WERI-Rb-1 (cell line): Measurements from ENCODE around the gene SHE.

Experiments
- DNase-seq: peaks from one replicate; pipeline ENCODE4 v3.0.0-alpha.2; 2020
- H3K27ac ChIP-seq: fragments of 250-450 bp; sonication (Bioruptor Pico); 2 replicates; pipeline ENCODE4 v1.5.1; 2020; ENCODE audit warnings: mild to moderate bottlenecking, moderate library complexity
- H3K27me3 ChIP-seq: fragments of 250-450 bp; sonication (Bioruptor Pico); 2 replicates; pipeline ENCODE4 v1.5.1; 2021; ENCODE audit warnings: mild to moderate bottlenecking, low read depth, moderate library complexity; ENCODE audit not compliant: insufficient read depth, severe bottlenecking
- H3K36me3 ChIP-seq: fragments of 250-450 bp; sonication (Bioruptor Pico); 2 replicates; pipeline ENCODE4 v1.5.1; 2020; ENCODE audit warnings: mild to moderate bottlenecking, moderate library complexity
- H3K4me3 ChIP-seq: 2 replicates; pipeline ENCODE4 v1.5.1; 2011; ENCODE audit warnings: low read depth, mild to moderate bottlenecking, control low read depth, low read length
- H3K9me3 ChIP-seq: fragments of 250-450 bp; sonication (Bioruptor Pico); 2 replicates; pipeline ENCODE4 v1.5.1; 2021; ENCODE audit warnings: mild to moderate bottlenecking, moderate library complexity; ENCODE audit not compliant: severe bottlenecking
- CTCF ChIP-seq: IDR thresholded peaks from 2 replicates; pipeline ENCODE4 v1.5.1; 2011; ENCODE audit warnings: low read depth, mild to moderate bottlenecking, control low read depth, inconsistent platforms, low read length

Gene SHE

GRCh38 chr1:154476791-154477190, 25.4 kb downstream of the SHE start:
- H3K36me3 ChIP-seq: no peaks in the 10 kb centered on the region
- no peaks in the 10 kb centered on the region for H3K9me3 ChIP-seq
- no peak overlapping the region for H3K4me3 ChIP-seq
- H3K27me3 ChIP-seq: peaks cover 77% of the 10 kb centered on the region
- TF ChIP-seq CTCF: no peak
- H3K27ac ChIP-seq: no peak overlapping the region
- DNase-seq: no peak

GRCh38 chr1:154474802-154475201, 27.4 kb downstream of the SHE start:
- no peak for DNase-seq
- TF ChIP-seq CTCF: no peak

GRCh38 chr1:154471304-154471703, 30.9 kb downstream of the SHE start:
- H3K27ac ChIP-seq: no peak overlapping the region
- no peak overlapping the region for H3K4me3 ChIP-seq
- no peaks in the 10 kb centered on the region for H3K36me3 ChIP-seq
- H3K9me3 ChIP-seq: no peaks in the 10 kb centered on the region
- H3K27me3 ChIP-seq: peaks cover 100% of the 10 kb centered on the region
- no peak for TF ChIP-seq CTCF
- no peak for DNase-seq

More at GRCh38 chr1:154474802-154475201, 27.4 kb downstream of the SHE start:
- Histone ChIP-seq H3K36me3 (no peaks in the 10 kb centered on the region), H3K9me3 (no peaks in the 10 kb centered on the region), H3K4me3 (no peak overlapping the region), H3K27ac (no peak overlapping the region), H3K27me3 (peaks cover 97% of the 10 kb centered on the region)

- Histone ChIP-seq H3K27ac (no peak overlapping the region), H3K36me3 (no peaks in the 10 kb centered on the region), H3K4me3 (no peak overlapping the region), H3K9me3 (no peaks in the 10 kb centered on the region), H3K27me3 (peaks cover 100% of the 10 kb centered on the region)
- no peak for TF ChIP-seq CTCF
- no peak for DNase-seq
These were observed 32.2 kb downstream of the SHE start for GRCh38 chr1:154469844-154470560.

GRCh38 chr1:154468535-154469250, 33.5 kb downstream of the SHE start:
- Histone ChIP-seq H3K36me3 (no peaks in the 10 kb centered on the region), H3K4me3 (no peak overlapping the region), H3K27ac (no peak overlapping the region), H3K27me3 (peaks cover 100% of the 10 kb centered on the region), H3K9me3 (peaks cover under 1% of the 10 kb centered on the region)
- no peak for DNase-seq
- no peak for TF ChIP-seq CTCF
